ENCODE results near the gene LAMB2.

- TF ChIP-seq CTCF (IDR thresholded peaks at IDR 0.05) (no peak), POLR2A (IDR thresholded peaks at IDR 0.05) (no peak)
Measured at GRCh38 chr3:49153349-49153912, 20.6 kb upstream of the LAMB2 start.

All from thyroid gland (tissue), 4 donors.